OCI-LY7 (cell line): Measurements from ENCODE around the gene SRSF10. TPM values are rescaled to one million over a fixed set of nuclear protein-coding genes. Genes with fewer than 3 reads are reported as not detected.

ENCODE experiments used
- BruUV-seq: library from RNA; stranded (reverse); fragments of 400-500 nt; replicated peaks from 2 replicates; lab custom pipeline; 2021; lab: Mats Ljungman, UMichigan
- CTCF ChIA-PET: fragments of 300-600 bp; sonication (Branson Sonifier 250); formaldehyde crosslinking; loops from one replicate; lab custom pipeline; 2022; ENCODE audit warnings: antibody characterized with exemption; ENCODE audit not compliant: unreplicated experiment; lab: Charles Lee
- POLR2A ChIA-PET: fragments of 300-600 bp; sonication (Branson Sonifier 250); formaldehyde crosslinking; loops from one replicate; lab custom pipeline; 2022; ENCODE audit warnings: antibody characterized with exemption; lab: Charles Lee
- DNase-seq: peaks from one replicate; pipeline ENCODE4 v3.0.0-alpha.2; 2015; ENCODE audit warnings: low spot score
- H2AFZ ChIP-seq: fragments of 200-600 bp; sonication (generic), shearing (Covaris generic); 2 replicates; pipeline ENCODE4 v1.6.1; 2014; ENCODE audit warnings: mild to moderate bottlenecking, antibody characterized with exemption, low read length, moderate library complexity
- H3K27ac ChIP-seq: fragments of 200-600 bp; sonication (generic); 2 replicates; pipeline ENCODE4 v1.5.1; 2014; ENCODE audit warnings: mixed run types, low read depth, mild to moderate bottlenecking, moderate library complexity, low read length, inconsistent platforms; ENCODE audit not compliant: poor library complexity, severe bottlenecking
- H3K36me3 ChIP-seq: fragments of 200-600 bp; sonication (generic); 2 replicates; pipeline ENCODE4 v1.6.1; 2014; ENCODE audit warnings: mild to moderate bottlenecking, antibody characterized with exemption, low read length, moderate library complexity, mixed read lengths; ENCODE audit not compliant: insufficient read depth
- H3K4me1 ChIP-seq: fragments of 200-600 bp; sonication (generic); 2 replicates; pipeline ENCODE4 v1.5.1; 2014; ENCODE audit warnings: mild to moderate bottlenecking, low read length; ENCODE audit not compliant: insufficient read depth, poor library complexity, severe bottlenecking
- H3K4me2 ChIP-seq: fragments of 200-600 bp; sonication (generic); 2 replicates; pipeline ENCODE4 v1.6.1; 2014; ENCODE audit warnings: mild to moderate bottlenecking, low read length
- H3K4me3 ChIP-seq: fragments of 200-600 bp; sonication (generic); 2 replicates; pipeline ENCODE4 v1.5.1; 2014; ENCODE audit warnings: mild to moderate bottlenecking, low read depth, low read length; ENCODE audit not compliant: poor library complexity, severe bottlenecking
- H3K79me2 ChIP-seq: fragments of 200-600 bp; sonication (generic); 2 replicates; pipeline ENCODE4 v1.6.1; 2016; ENCODE audit warnings: low read depth, mild to moderate bottlenecking, low read length, moderate library complexity, mixed read lengths; ENCODE audit not compliant: insufficient read depth
- H3K9me2 ChIP-seq: fragments of 200-600 bp; sonication (generic); 2 replicates; pipeline ENCODE4 v1.6.1; 2016; ENCODE audit warnings: mild to moderate bottlenecking, low read length, mixed read lengths; ENCODE audit not compliant: insufficient read depth
- H3K9me3 ChIP-seq: fragments of 200-600 bp; sonication (generic); 2 replicates; pipeline ENCODE4 v1.6.1; 2014; ENCODE audit warnings: mild to moderate bottlenecking, mixed run types, low read length, mixed read lengths
- H4K20me1 ChIP-seq: fragments of 200-600 bp; sonication (generic); 2 replicates; pipeline ENCODE4 v1.6.1; 2014; ENCODE audit warnings: mild to moderate bottlenecking, antibody characterized with exemption, low read length, moderate library complexity, mixed read lengths; ENCODE audit not compliant: insufficient read depth
- EZH2phosphoT487 ChIP-seq: fragments of 200-600 bp; sonication (generic); IDR thresholded peaks from 2 replicates; pipeline ENCODE4 v1.6.1; 2018; ENCODE audit warnings: low read depth, borderline replicate concordance, mild to moderate bottlenecking, mixed run types, antibody characterized with exemption, low read length, moderate library complexity, mixed read lengths
- intact Hi-C: fragments of 100-400 bp; cut with micrococcal nuclease; formaldehyde crosslinking; loops from one replicate; pipeline ENCODE4 v1.10.0; 2022; ENCODE audit not compliant: unreplicated experiment
- total RNA-seq, 2 experiments: library from RNA; depleted of rRNA in 1 of 2; stranded (reverse); fragments of >200 nt in 1 of 2; shearing (Covaris generic) in 1 of 2; gene quantifications; 2 replicates each; pipeline ENCODE4 v1.2.3, GENCODE V29; 2014 to 2022
- TF ChIP-seq, protein P1 (sequence below): fragments of 200-600 bp; sonication (generic); conservative IDR thresholded peaks from 2 replicates; pipeline ENCODE4 v1.5.1; 2014; ENCODE audit warnings: mild to moderate bottlenecking, antibody characterized with exemption, low read length, moderate library complexity, mixed read lengths

Gene SRSF10
- total RNA-seq, 2 experiments from 2014 or later = 229 to 335 TPM

DNA sequence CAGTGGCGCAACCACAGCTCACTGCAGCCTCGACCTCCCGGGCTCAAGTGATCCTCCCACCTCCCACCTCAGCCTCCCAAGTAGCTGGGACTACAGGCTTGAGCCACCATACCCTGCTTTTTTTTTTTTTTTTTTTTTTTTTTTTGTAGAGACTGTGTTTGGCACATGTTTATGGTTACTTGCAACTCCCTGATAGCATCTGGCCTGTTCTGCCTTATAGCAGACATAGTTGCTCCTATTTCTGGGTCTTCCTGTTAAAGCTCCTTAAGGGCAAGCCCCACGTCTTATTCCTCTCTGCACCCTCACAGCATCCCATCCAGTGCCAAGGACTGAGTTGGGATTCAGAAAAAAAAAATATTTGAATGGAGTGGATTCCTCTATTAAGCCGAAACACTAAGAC, 49.9 kb downstream of the SRSF10 start:
- H3K36me3 ChIP-seq = no peaks in the 10 kb centered on the region
- TF ChIP-seq EZH2phosphoT487 = no peak
- TF ChIP-seq, protein P1, sequence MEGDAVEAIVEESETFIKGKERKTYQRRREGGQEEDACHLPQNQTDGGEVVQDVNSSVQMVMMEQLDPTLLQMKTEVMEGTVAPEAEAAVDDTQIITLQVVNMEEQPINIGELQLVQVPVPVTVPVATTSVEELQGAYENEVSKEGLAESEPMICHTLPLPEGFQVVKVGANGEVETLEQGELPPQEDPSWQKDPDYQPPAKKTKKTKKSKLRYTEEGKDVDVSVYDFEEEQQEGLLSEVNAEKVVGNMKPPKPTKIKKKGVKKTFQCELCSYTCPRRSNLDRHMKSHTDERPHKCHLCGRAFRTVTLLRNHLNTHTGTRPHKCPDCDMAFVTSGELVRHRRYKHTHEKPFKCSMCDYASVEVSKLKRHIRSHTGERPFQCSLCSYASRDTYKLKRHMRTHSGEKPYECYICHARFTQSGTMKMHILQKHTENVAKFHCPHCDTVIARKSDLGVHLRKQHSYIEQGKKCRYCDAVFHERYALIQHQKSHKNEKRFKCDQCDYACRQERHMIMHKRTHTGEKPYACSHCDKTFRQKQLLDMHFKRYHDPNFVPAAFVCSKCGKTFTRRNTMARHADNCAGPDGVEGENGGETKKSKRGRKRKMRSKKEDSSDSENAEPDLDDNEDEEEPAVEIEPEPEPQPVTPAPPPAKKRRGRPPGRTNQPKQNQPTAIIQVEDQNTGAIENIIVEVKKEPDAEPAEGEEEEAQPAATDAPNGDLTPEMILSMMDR = no peak
- ChIA-PET CTCF (interaction anchor here (1.5 kb wide), 1 partner anchor 14 kb away, joined by 14 read pairs; no protein-coding TSS in a partner anchor), POLR2A (interaction anchor here (0.6 to 7.4 kb wide), 8 partner anchors 14 to 142 kb away, joined by 3 to 77 read pairs (median 8); partner anchors contain the start of gene CNR2)
- H3K4me3 ChIP-seq = peak overlapping the region; percentile 62
- peak; percentile 64 for DNase-seq
- H4K20me1 ChIP-seq = no peaks in the 10 kb centered on the region
- H3K9me2 ChIP-seq = no peaks in the 10 kb centered on the region
- H2AFZ ChIP-seq = peak overlapping the region; percentile 58; the same call in 1 of the 2 replicates
- peaks cover 75% of the 10 kb centered on the region for H3K4me1 ChIP-seq
- H3K4me2 ChIP-seq = peak overlapping the region; percentile 90
- no TSS peak for BruUV-seq
- intact Hi-C loops = no loop called here
- H3K27ac ChIP-seq = peak overlapping the region; percentile 93
- no peaks in the 10 kb centered on the region for H3K9me3 ChIP-seq
- no peaks in the 10 kb centered on the region for H3K79me2 ChIP-seq

DNA sequence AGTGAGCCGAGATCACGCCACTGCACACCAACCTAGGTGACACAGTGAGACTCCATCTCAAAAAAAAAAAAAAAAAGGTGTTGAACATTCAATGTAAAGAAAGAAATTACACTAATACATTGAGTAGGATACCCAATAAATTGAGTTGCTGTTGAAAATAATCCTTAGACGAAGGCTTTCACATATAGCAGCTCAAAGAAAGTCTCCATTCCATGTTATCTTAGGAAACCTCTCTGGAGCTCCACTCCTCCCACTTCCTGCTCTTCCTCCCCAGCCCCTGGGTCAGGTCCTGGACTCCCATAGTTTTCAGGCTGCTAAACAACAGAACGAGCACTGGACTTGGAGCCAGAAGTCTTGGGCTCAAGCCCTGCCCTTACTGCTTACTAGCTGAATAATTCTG, 51.3 kb downstream of the SRSF10 start:
- Histone ChIP-seq H2AFZ (no peak overlapping the region), H3K36me3 (no peaks in the 10 kb centered on the region), H3K9me2 (no peaks in the 10 kb centered on the region), H3K4me3 (no peak overlapping the region), H4K20me1 (no peaks in the 10 kb centered on the region), H3K9me3 (no peaks in the 10 kb centered on the region), H3K4me2 (peak overlapping the region; percentile 25; the same call in 1 of the 2 replicates), H3K4me1 (peaks cover 71% of the 10 kb centered on the region), H3K27ac (no peak overlapping the region), H3K79me2 (no peaks in the 10 kb centered on the region)
- no peak for DNase-seq
- TF ChIP-seq EZH2phosphoT487 = no peak
- TF ChIP-seq, protein P1 = no peak
- ChIA-PET CTCF (interaction anchor here (0.5 to 1.3 kb wide), 2 partner anchors 12 to 217 kb away, joined by 4 to 5 read pairs; no protein-coding TSS in a partner anchor), POLR2A (interaction anchor here (1.1 to 7.4 kb wide), 4 partner anchors 12 to 27 kb away, joined by 4 to 77 read pairs (median 5); no protein-coding TSS in a partner anchor)
- BruUV-seq = no TSS peak
- intact Hi-C loops = no loop called here

DNA sequence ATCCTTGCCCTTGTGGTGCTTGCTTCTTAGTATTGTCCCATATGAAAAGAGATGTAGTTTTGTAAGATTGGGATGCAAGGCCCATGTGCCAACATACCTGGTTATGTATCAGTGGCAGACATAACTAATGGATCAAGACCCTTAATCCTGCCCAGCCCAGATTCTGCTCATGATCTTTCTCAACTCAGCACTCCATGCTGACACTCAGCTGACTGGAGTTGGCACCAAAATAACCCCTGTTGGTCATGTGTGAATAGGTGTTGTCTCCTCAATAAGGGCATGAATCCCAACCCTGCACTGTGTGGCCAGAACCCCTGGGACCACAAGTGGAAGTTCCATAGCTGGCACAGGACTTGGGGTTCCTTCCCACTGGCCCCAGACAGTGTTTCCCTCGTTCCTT, 53.0 kb downstream of the SRSF10 start:
- H3K4me2 ChIP-seq = no peak overlapping the region
- no peak overlapping the region for H3K27ac ChIP-seq
- no peak overlapping the region for H3K4me3 ChIP-seq
- no peaks in the 10 kb centered on the region for H3K9me3 ChIP-seq
- no peak for TF ChIP-seq EZH2phosphoT487
- TF ChIP-seq, protein P1 = no peak
- H3K79me2 ChIP-seq = no peaks in the 10 kb centered on the region
- intact Hi-C loops = no loop called here
- no peaks in the 10 kb centered on the region for H4K20me1 ChIP-seq
- CTCF ChIA-PET = no interaction called here
- POLR2A ChIA-PET = interaction anchor here (1.4 to 7.4 kb wide), 2 partner anchors 17 to 29 kb away, joined by 6 to 77 read pairs; no protein-coding TSS in a partner anchor
- no peak overlapping the region for H2AFZ ChIP-seq
- BruUV-seq = no TSS peak
- H3K4me1 ChIP-seq = peaks cover 55% of the 10 kb centered on the region
- H3K36me3 ChIP-seq = no peaks in the 10 kb centered on the region
- no peaks in the 10 kb centered on the region for H3K9me2 ChIP-seq
- DNase-seq = no peak
